Prostate gland (tissue), 2 donors: Measurements from ENCODE around the gene TRIM14.

Source experiments
- POLR2A ChIP-seq: fragments of 450-650 bp; IDR thresholded peaks from one replicate; pipeline ENCODE4 v1.6.1; 2016; ENCODE audit warnings: antibody characterized with exemption, mild to moderate bottlenecking
- TF ChIP-seq, protein P1 (sequence below), 4 experiments: fragments of 200-600 bp in 2 of 4; fragments of 450-650 bp in 2 of 4; sonication (generic) in 2 of 4; IDR thresholded peaks; 1 replicate in 3 of 4; 2 replicates in 1 of 4; pipeline ENCODE4 v1.5.1; 2016 to 2019; ENCODE audit warnings: antibody characterized with exemption in 4 of 4, mild to moderate bottlenecking in 2 of 4, moderate library complexity in 2 of 4

DNA sequence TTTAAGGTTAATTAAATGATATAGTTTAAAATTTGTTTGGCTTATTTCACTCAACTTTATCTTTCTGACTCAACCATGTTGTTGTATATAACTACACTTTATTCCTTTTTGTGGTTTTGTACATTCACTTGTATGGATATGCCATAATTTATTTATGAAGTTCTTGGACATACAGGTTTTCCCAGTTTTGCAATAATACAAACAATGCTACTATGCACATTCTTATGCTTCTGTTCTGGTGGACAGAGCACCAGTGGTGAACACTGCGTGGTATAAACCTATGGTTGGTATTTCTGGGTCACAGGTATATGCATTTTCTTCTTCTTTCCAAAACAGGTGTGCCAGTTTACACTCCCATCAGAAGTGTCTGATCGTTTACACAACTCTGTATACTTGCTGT is 35.7 kb upstream of the TRIM14 start:
- TF ChIP-seq, protein P1, sequence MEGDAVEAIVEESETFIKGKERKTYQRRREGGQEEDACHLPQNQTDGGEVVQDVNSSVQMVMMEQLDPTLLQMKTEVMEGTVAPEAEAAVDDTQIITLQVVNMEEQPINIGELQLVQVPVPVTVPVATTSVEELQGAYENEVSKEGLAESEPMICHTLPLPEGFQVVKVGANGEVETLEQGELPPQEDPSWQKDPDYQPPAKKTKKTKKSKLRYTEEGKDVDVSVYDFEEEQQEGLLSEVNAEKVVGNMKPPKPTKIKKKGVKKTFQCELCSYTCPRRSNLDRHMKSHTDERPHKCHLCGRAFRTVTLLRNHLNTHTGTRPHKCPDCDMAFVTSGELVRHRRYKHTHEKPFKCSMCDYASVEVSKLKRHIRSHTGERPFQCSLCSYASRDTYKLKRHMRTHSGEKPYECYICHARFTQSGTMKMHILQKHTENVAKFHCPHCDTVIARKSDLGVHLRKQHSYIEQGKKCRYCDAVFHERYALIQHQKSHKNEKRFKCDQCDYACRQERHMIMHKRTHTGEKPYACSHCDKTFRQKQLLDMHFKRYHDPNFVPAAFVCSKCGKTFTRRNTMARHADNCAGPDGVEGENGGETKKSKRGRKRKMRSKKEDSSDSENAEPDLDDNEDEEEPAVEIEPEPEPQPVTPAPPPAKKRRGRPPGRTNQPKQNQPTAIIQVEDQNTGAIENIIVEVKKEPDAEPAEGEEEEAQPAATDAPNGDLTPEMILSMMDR (IDR thresholded peaks at IDR 0.05), result no peak
- no peak for TF ChIP-seq POLR2A
